ENCODE results near the gene SLFN14. TPM values are rescaled to one million over a fixed set of nuclear protein-coding genes. Genes with fewer than 3 reads are reported as not detected.

SLFN14 gene
- total RNA-seq, 1 experiment from 2014 or later = not detected

Small RNA genes lying within 50 kb of the gene (small RNA-seq; reads per million reads assigned to genes)
- gene AC004134.1 (0 reads per million in 2 experiments), gene AC015911.1 (0 reads per million in 2 experiments), gene SNORD7 (26.2 to 37.1 reads per million in 2 experiments)

Other genes starting within 250 kb of the SLFN14 start
- gene SLFN11, start 187.2 kb downstream of the SLFN14 start, total RNA-seq (2014; rRNA removed; shearing (Covaris generic)) = 0.11 TPM in 1 of 2 replicates, not detected in the other
- gene SLFN12, start 128.3 kb downstream of the SLFN14 start, total RNA-seq (2014; rRNA removed; shearing (Covaris generic)) = 3.9 and 4.1 TPM in 2 replicates
- gene SLFN13, start 112.1 kb downstream of the SLFN14 start, total RNA-seq (2014; rRNA removed; shearing (Covaris generic)) = not detected in 2 replicates
- gene SLFN12L, start 23.1 kb downstream of the SLFN14 start, total RNA-seq (2014; rRNA removed; shearing (Covaris generic)) = not detected in 2 replicates
- gene PEX12, start 17.8 kb upstream of the SLFN14 start, total RNA-seq (2014; rRNA removed; shearing (Covaris generic)) = 8.6 and 9.1 TPM in 2 replicates
- 61.4 and 62.8 TPM in 2 replicates for gene AP2B1, start 26.5 kb upstream of the SLFN14 start, total RNA-seq (2014; rRNA removed; shearing (Covaris generic))
- 3.0 and 4.3 TPM in 2 replicates for gene RASL10B, start 170.8 kb upstream of the SLFN14 start, total RNA-seq (2014; rRNA removed; shearing (Covaris generic))
- gene GAS2L2, start 192.4 kb upstream of the SLFN14 start, total RNA-seq (2014; rRNA removed; shearing (Covaris generic)) = not detected in 2 replicates
- gene C17orf50, start 200.1 kb upstream of the SLFN14 start, total RNA-seq (2014; rRNA removed; shearing (Covaris generic)) = not detected in 2 replicates
- gene MMP28, start 234.8 kb upstream of the SLFN14 start, total RNA-seq (2014; rRNA removed; shearing (Covaris generic)) = not detected in 2 replicates
- 17.4 and 18.7 TPM in 2 replicates for gene TAF15, start 248.7 kb upstream of the SLFN14 start, total RNA-seq (2014; rRNA removed; shearing (Covaris generic))

All from SK-MEL-5 (cell line).